HG03159 (cell line): ENCODE data around the gene FBXL14.

Source experiments
- ATAC-seq: cut with Tn5 transposase; IDR thresholded peaks from one replicate; pipeline ENCODE4 v1.9.1; 2021; ENCODE audit warnings: mild to moderate bottlenecking, moderate library complexity; ENCODE audit not compliant: unreplicated experiment

FBXL14 gene

GRCh38 chr12:1517734-1518525, 76.5 kb downstream of the FBXL14 start:
- no peak for ATAC-seq

- no peak for ATAC-seq
Measured at GRCh38 chr12:1517007-1517406, 77.4 kb downstream of the FBXL14 start.
